B cell (primary cell): ENCODE results near the gene SPACA1. TPM values are rescaled to one million over a fixed set of nuclear protein-coding genes. Genes with fewer than 3 reads are reported as not detected.

ENCODE experiments used
- ATAC-seq: fragments of 200-7000 bp; cut with Tn5 transposase; one replicate; pipeline ENCODE4 v1.10.0; 2021; ENCODE audit warnings: low read depth, mild to moderate bottlenecking, moderate number of reproducible peaks, moderate library complexity
- CTCF ChIA-PET: fragments of 350-600 bp; sonication (Branson Sonifier 250); formaldehyde crosslinking; loops from one replicate; lab custom pipeline; 2021; ENCODE audit warnings: antibody characterized with exemption, inconsistent platforms; lab: Charles Lee
- POLR2A ChIA-PET: fragments of 350-600 bp; sonication (Branson Sonifier 250); formaldehyde crosslinking; loops from one replicate; lab custom pipeline; 2021; ENCODE audit warnings: antibody characterized with exemption; lab: Charles Lee
- DNase-seq: peaks from one replicate; pipeline ENCODE4 v3.0.0; 2013
- H2AFZ ChIP-seq: 2 replicates; pipeline ENCODE4 v1.6.1; 2012; ENCODE audit warnings: mild to moderate bottlenecking, low read depth, low read length; ENCODE audit not compliant: insufficient read depth, poor library complexity, severe bottlenecking
- H3K27ac ChIP-seq, 2 donors: 1 replicate in 1 of 2; 2 replicates in 1 of 2; pipeline ENCODE4 v1.5.1; 2012 to 2013; ENCODE audit warnings: low read length in 2 of 2, mild to moderate bottlenecking in 2 of 2, moderate library complexity in 1 of 2
- H3K27me3 ChIP-seq, 4 experiments: fragments of 200-600 bp in 1 of 4; sonication (generic) in 1 of 4; replicated peaks in 1 of 4; 1 replicate in 2 of 4; 2 replicates in 2 of 4; pipeline versions ENCODE4 v1.6.1 to v1.7.0; 2013 to 2016; ENCODE audit warnings: low read length in 3 of 4, mild to moderate bottlenecking in 2 of 4, mixed read lengths in 1 of 4, moderate library complexity in 1 of 4; ENCODE audit not compliant: insufficient read depth in 4 of 4, control insufficient read depth in 3 of 4; ENCODE audit errors: control extremely low read depth in 1 of 4
- H3K36me3 ChIP-seq, 2 experiments: replicated peaks in 1 of 2; 1 replicate in 1 of 2; 2 replicates in 1 of 2; pipeline versions ENCODE4 v1.6.1 to v1.7.1; 2013; ENCODE audit warnings: low read length in 1 of 2; ENCODE audit not compliant: insufficient read depth in 2 of 2, control insufficient read depth in 1 of 2; ENCODE audit errors: control extremely low read depth in 1 of 2, extremely low read depth in 1 of 2
- H3K4me1 ChIP-seq, 2 donors: fragments of 200-600 bp in 1 of 2; sonication (generic) in 1 of 2; 1 replicate in 1 of 2; 2 replicates in 1 of 2; pipeline versions ENCODE4 v1.5.1 to v1.6.1; 2013 to 2017; ENCODE audit warnings: low read length in 2 of 2; ENCODE audit not compliant: control insufficient read depth in 2 of 2, insufficient read depth in 2 of 2
- H3K4me2 ChIP-seq: replicated peaks from 2 replicates; pipeline ENCODE3; 2012; ENCODE audit warnings: mild to moderate bottlenecking, low read depth, low read length; ENCODE audit not compliant: poor library complexity, severe bottlenecking
- H3K4me3 ChIP-seq, 5 experiments: fragments of 200-600 bp in 1 of 5; sonication (generic) in 1 of 5; 1 replicate in 3 of 5; 2 replicates in 2 of 5; pipeline versions ENCODE4 v1.5.1 to v1.7.0; 2011 to 2016; ENCODE audit warnings: low read length in 4 of 5, mild to moderate bottlenecking in 4 of 5, low read depth in 2 of 5, control low read depth in 1 of 5, moderate library complexity in 1 of 5; ENCODE audit not compliant: insufficient read depth in 1 of 5; ENCODE audit errors: control extremely low read depth in 1 of 5, extremely low read depth in 1 of 5
- H3K79me2 ChIP-seq: fragments of 200-600 bp; sonication (generic); one replicate; pipeline ENCODE4 v1.6.0; 2016; ENCODE audit warnings: low read length; ENCODE audit not compliant: control insufficient read depth, insufficient read depth
- H3K9ac ChIP-seq: fragments of 200-600 bp; sonication (generic); 2 replicates; pipeline ENCODE4 v1.6.1; 2017; ENCODE audit warnings: mild to moderate bottlenecking, low read length, moderate library complexity
- H3K9me3 ChIP-seq, 3 donors: one replicate each; pipeline versions ENCODE4 v1.6.1 to v1.7.1; 2013; ENCODE audit warnings: low read length in 2 of 3; ENCODE audit not compliant: control insufficient read depth in 2 of 3, insufficient read depth in 1 of 3; ENCODE audit errors: control extremely low read depth in 1 of 3
- H4K20me1 ChIP-seq: 2 replicates; pipeline ENCODE4 v1.6.0; 2012; ENCODE audit warnings: mild to moderate bottlenecking, low read length; ENCODE audit not compliant: insufficient read depth, control insufficient read depth, poor library complexity, severe bottlenecking
- H3K27ac Mint-ChIP-seq: one replicate; pipeline ENCODE4 v1.8.0; 2021; ENCODE audit warnings: mixed read lengths
- H3K27me3 Mint-ChIP-seq: one replicate; pipeline ENCODE4 v1.8.0; 2021; ENCODE audit warnings: mixed read lengths
- H3K4me1 Mint-ChIP-seq: one replicate; pipeline ENCODE4 v1.8.0; 2021; ENCODE audit warnings: mixed read lengths
- H3K4me3 Mint-ChIP-seq: one replicate; pipeline ENCODE4 v1.8.0; 2021; ENCODE audit warnings: mixed read lengths
- H3K9me3 Mint-ChIP-seq: one replicate; pipeline ENCODE4 v1.8.0; 2022; ENCODE audit warnings: mixed read lengths; ENCODE audit not compliant: insufficient read depth
- EZH2 ChIP-seq: IDR thresholded peaks from 2 replicates; pipeline ENCODE4 v1.6.1; 2012; ENCODE audit warnings: borderline replicate concordance, low read depth, mild to moderate bottlenecking, moderate library complexity, low read length; ENCODE audit not compliant: insufficient read depth, poor library complexity, severe bottlenecking
- WGBS: methylation state at CpG from one replicate; pipeline ENCODE4 v1.1.5; 2013; ENCODE audit warnings: missing lambda C conversion rate; ENCODE audit not compliant: insufficient coverage; 5-methylcytosine and 5-hydroxymethylcytosine counted together
- intact Hi-C: fragments of 100-400 bp; cut with micrococcal nuclease; formaldehyde crosslinking; loops from one replicate; pipeline ENCODE4 v1.10.0; 2022
- polyA plus RNA-seq: library from polyadenylated mRNA; depleted of rRNA; stranded (reverse); fragments of >200 nt; gene quantifications from 2 replicates; pipeline ENCODE4 v1.2.3, GENCODE V29; 2012
- total RNA-seq, 2 donors: library from RNA; stranded (reverse); fragments of 120-200 nt in 1 of 2; gene quantifications; 1 replicate in 1 of 2; 2 replicates in 1 of 2; pipeline versions ENCODE4 v1.2.3 to v1.2.4, GENCODE V29; 2013 to 2022
- TF ChIP-seq, protein P1 (sequence below): fragments of 200-600 bp; IDR thresholded peaks from one replicate; pipeline ENCODE4 v1.8.0; 2022; ENCODE audit warnings: antibody characterized with exemption, mild to moderate bottlenecking

Gene SPACA1
- total and polyA plus RNA-seq, 2 donors (not counting 1 experiment from before 2014, with no cell fraction given): not detected

DNA sequence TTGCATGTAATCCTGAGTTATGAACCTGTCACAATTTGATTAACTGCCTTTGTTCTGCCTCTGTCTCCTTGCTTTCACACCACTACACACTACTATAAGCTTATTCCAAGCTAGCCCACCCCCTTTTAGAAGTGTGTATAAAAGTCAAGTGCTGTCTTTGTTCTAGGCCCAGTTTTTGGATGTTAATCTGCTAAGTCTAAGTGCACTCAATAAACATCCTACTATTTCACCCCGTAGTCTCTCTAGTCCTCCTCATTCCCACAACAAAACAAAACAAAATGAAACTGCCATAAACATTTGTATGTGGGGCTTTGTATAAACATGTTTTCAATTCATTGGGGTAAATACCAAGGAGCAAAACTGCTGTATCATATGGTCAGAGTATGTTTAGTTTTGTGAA lies 16.1 kb upstream of the SPACA1 start:
- Histone ChIP-seq H3K27ac (no peak overlapping the region), H2AFZ (no peak overlapping the region), H3K36me3 (no peaks in the 10 kb centered on the region), H4K20me1 (no peaks in the 10 kb centered on the region), H3K4me2 (no peak overlapping the region), H3K4me1 (no peaks in the 10 kb centered on the region), H3K79me2 (no peaks in the 10 kb centered on the region), H3K9me3 (peaks cover 5 to 62% (median 27%) of the 10 kb centered on the region in 3 donors), H3K27me3 (no peaks in the 10 kb centered on the region), H3K9ac (no peak overlapping the region), H3K4me3 (no peak overlapping the region)
- H3K4me3 Mint-ChIP-seq: no peak overlapping the region
- H3K9me3 Mint-ChIP-seq: peaks cover 24% of the 10 kb centered on the region
- H3K27me3 Mint-ChIP-seq: no peaks in the 10 kb centered on the region
- no peaks in the 10 kb centered on the region for H3K4me1 Mint-ChIP-seq
- POLR2A ChIA-PET: no interaction called here
- no peak for ATAC-seq
- peak; percentile 9 for DNase-seq
- no peak overlapping the region for H3K27ac Mint-ChIP-seq
- CTCF ChIA-PET: interaction anchor here (1.0 kb wide), 1 partner anchor 109 kb away, joined by 3 read pairs; no protein-coding TSS in a partner anchor
- whole genome bisulfite sequencing: no CpG with 5 or more reads among the region's 1 CpG
- no peak for TF ChIP-seq EZH2
- TF ChIP-seq, protein P1, sequence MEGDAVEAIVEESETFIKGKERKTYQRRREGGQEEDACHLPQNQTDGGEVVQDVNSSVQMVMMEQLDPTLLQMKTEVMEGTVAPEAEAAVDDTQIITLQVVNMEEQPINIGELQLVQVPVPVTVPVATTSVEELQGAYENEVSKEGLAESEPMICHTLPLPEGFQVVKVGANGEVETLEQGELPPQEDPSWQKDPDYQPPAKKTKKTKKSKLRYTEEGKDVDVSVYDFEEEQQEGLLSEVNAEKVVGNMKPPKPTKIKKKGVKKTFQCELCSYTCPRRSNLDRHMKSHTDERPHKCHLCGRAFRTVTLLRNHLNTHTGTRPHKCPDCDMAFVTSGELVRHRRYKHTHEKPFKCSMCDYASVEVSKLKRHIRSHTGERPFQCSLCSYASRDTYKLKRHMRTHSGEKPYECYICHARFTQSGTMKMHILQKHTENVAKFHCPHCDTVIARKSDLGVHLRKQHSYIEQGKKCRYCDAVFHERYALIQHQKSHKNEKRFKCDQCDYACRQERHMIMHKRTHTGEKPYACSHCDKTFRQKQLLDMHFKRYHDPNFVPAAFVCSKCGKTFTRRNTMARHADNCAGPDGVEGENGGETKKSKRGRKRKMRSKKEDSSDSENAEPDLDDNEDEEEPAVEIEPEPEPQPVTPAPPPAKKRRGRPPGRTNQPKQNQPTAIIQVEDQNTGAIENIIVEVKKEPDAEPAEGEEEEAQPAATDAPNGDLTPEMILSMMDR: no peak
- intact Hi-C loops: no loop called here

DNA sequence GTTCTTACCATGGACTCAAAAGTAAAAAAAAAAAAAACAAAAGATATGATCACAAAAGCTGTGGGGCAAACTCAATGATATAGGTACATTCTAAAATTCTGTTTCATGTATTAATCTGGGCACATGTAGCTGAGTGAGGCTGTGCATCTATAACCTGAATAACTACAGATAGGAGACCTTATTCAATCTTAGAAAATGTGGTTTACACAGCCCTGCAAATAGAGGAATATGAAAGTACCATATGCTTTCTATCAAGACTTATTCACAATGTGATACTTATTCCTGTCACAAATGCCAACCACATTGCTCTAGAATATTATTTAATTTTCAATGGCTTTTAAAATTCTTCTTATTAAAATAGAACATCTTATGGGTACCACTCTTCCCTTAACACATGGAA lies 3.1 kb upstream of the SPACA1 start:
- Mint-ChIP-seq H3K9me3 (no peaks in the 10 kb centered on the region), H3K4me3 (no peak overlapping the region), H3K27me3 (peaks cover 14% of the 10 kb centered on the region), H3K4me1 (no peaks in the 10 kb centered on the region), H3K27ac (no peak overlapping the region)
- Histone ChIP-seq H3K79me2 (no peaks in the 10 kb centered on the region), H2AFZ (no peak overlapping the region), H4K20me1 (no peaks in the 10 kb centered on the region), H3K9ac (no peak overlapping the region), H3K36me3 (no peaks in the 10 kb centered on the region), H3K27ac (no peak overlapping the region), H3K4me3 (no peak overlapping the region), H3K9me3 (peaks cover 0 to 9% (median 0%) of the 10 kb centered on the region in 3 donors), H3K4me1 (no peaks in the 10 kb centered on the region), H3K4me2 (no peak overlapping the region), H3K27me3 (peaks cover 0 to 3% (median 1%) of the 10 kb centered on the region in 4 experiments)
- ATAC-seq (no peak), DNase-seq (no peak)
- intact Hi-C loops: no loop called here
- CTCF ChIA-PET: no interaction called here
- TF ChIP-seq EZH2: no peak
- TF ChIP-seq, protein P1: no peak
- POLR2A ChIA-PET: no interaction called here
